Panc1 (cell line): ENCODE results near the gene PRR19. TPM values are rescaled to one million over a fixed set of nuclear protein-coding genes. Genes with fewer than 3 reads are reported as not detected.

Experiments used
- ATAC-seq: fragments of 200-7000 bp; cut with Tn5 transposase; 2 replicates; pipeline ENCODE4 v1.9.1; 2020; ENCODE audit warnings: mild to moderate bottlenecking, moderate library complexity
- BruUV-seq: library from RNA; stranded (reverse); fragments of 400-500 nt; replicated peaks from 2 replicates; lab custom pipeline; 2021; lab: Mats Ljungman, UMichigan
- CTCF ChIA-PET: fragments of 300-600 bp; sonication (Branson Sonifier 250); formaldehyde crosslinking; loops from one replicate; lab custom pipeline; 2022; ENCODE audit warnings: antibody characterized with exemption; lab: Charles Lee
- POLR2A ChIA-PET: fragments of 300-600 bp; sonication (Branson Sonifier 250); formaldehyde crosslinking; loops from one replicate; lab custom pipeline; 2022; ENCODE audit warnings: antibody characterized with exemption; lab: Charles Lee
- DNase-seq: peaks from one replicate; pipeline ENCODE4 v3.0.0-alpha.2; 2010; ENCODE audit warnings: low read depth, low spot score
- H3K27ac ChIP-seq: 2 replicates; pipeline ENCODE4 v1.5.1; 2011; ENCODE audit warnings: mild to moderate bottlenecking, low read length, inconsistent platforms
- H3K27me3 ChIP-seq: fragments of 200-500 bp; sonication (Bioruptor generic); 2 replicates; pipeline ENCODE4 v1.6.0; 2014; ENCODE audit warnings: low read length, inconsistent platforms; ENCODE audit not compliant: control insufficient read depth, insufficient read depth
- H3K36me3 ChIP-seq: fragments of 200-500 bp; sonication (Bioruptor generic); 2 replicates; pipeline ENCODE4 v1.5.1; 2014; ENCODE audit warnings: inconsistent platforms, mild to moderate bottlenecking, low read length, moderate library complexity; ENCODE audit not compliant: control insufficient read depth, insufficient read depth
- H3K4me1 ChIP-seq: 2 replicates; pipeline ENCODE4 v1.5.1; 2011; ENCODE audit warnings: inconsistent platforms, mild to moderate bottlenecking, low read length, moderate library complexity; ENCODE audit not compliant: control insufficient read depth, insufficient read depth
- H3K4me3 ChIP-seq, 2 experiments: 2 replicates each; pipeline ENCODE4 v1.5.1; 2011 to 2012; ENCODE audit warnings: low read depth in 2 of 2, low read length in 2 of 2, mild to moderate bottlenecking in 2 of 2, inconsistent platforms in 1 of 2, moderate library complexity in 1 of 2
- H3K9me3 ChIP-seq: fragments of 200-500 bp; sonication (Bioruptor generic); 2 replicates; pipeline ENCODE4 v1.5.1; 2014; ENCODE audit warnings: low read depth, mild to moderate bottlenecking, inconsistent platforms, low read length, moderate library complexity; ENCODE audit not compliant: control insufficient read depth, insufficient read depth
- CTCF ChIP-seq: fragments of 450-650 bp; IDR thresholded peaks from 2 replicates; pipeline ENCODE4 v1.5.1; 2017; ENCODE audit warnings: mild to moderate bottlenecking
- POLR2AphosphoS5 ChIP-seq: IDR thresholded peaks from 2 replicates; pipeline ENCODE4 v1.6.1; 2012; ENCODE audit warnings: mild to moderate bottlenecking, low read depth, low read length, moderate library complexity
- SIN3A ChIP-seq: IDR thresholded peaks from 2 replicates; pipeline ENCODE4 v1.6.1; 2012; ENCODE audit warnings: low read depth, mild to moderate bottlenecking, low read length, moderate library complexity, borderline replicate concordance; ENCODE audit not compliant: insufficient read depth
- TCF7L2 ChIP-seq: IDR thresholded peaks from 2 replicates; pipeline ENCODE4 v1.6.1; 2011; ENCODE audit warnings: mild to moderate bottlenecking, low read depth, low read length, inconsistent platforms
- in situ Hi-C: cut with HindIII; loops from 2 replicates; pipeline ENCODE4 v1.10.0; 2016; ENCODE audit warnings: low sequenced_read_pairs, low pct_unique_long_range_greater_than_20kb
- intact Hi-C: fragments of 100-400 bp; cut with micrococcal nuclease; formaldehyde crosslinking; loops from one replicate; pipeline ENCODE4 v1.10.0; 2022; ENCODE audit not compliant: unreplicated experiment
- total RNA-seq: library from RNA; stranded (reverse); gene quantifications from one replicate; pipeline ENCODE4 v1.2.1, GENCODE V29; 2021; ENCODE audit not compliant: unreplicated experiment
- TF ChIP-seq, protein P1 (sequence below), 2 experiments: IDR thresholded peaks; 2 replicates each; pipeline ENCODE4 v1.6.1; 2011 to 2012; ENCODE audit warnings: low read depth in 2 of 2, control low read depth in 1 of 2, low read length in 1 of 2, mild to moderate bottlenecking in 1 of 2, moderate library complexity in 1 of 2; ENCODE audit not compliant: insufficient read depth in 1 of 2

The PRR19 gene
- total RNA-seq, 1 experiment from 2014 or later = 2.1 TPM

GRCh38 chr19:42334697-42335373 lies 32.9 kb downstream of the PRR19 start:
- in situ Hi-C loops = no loop called here
- H3K9me3 ChIP-seq = no peaks in the 10 kb centered on the region
- TF ChIP-seq SIN3A (no peak), TCF7L2 (no peak), POLR2AphosphoS5 (no peak), CTCF (no peak)
- TF ChIP-seq, protein P1, sequence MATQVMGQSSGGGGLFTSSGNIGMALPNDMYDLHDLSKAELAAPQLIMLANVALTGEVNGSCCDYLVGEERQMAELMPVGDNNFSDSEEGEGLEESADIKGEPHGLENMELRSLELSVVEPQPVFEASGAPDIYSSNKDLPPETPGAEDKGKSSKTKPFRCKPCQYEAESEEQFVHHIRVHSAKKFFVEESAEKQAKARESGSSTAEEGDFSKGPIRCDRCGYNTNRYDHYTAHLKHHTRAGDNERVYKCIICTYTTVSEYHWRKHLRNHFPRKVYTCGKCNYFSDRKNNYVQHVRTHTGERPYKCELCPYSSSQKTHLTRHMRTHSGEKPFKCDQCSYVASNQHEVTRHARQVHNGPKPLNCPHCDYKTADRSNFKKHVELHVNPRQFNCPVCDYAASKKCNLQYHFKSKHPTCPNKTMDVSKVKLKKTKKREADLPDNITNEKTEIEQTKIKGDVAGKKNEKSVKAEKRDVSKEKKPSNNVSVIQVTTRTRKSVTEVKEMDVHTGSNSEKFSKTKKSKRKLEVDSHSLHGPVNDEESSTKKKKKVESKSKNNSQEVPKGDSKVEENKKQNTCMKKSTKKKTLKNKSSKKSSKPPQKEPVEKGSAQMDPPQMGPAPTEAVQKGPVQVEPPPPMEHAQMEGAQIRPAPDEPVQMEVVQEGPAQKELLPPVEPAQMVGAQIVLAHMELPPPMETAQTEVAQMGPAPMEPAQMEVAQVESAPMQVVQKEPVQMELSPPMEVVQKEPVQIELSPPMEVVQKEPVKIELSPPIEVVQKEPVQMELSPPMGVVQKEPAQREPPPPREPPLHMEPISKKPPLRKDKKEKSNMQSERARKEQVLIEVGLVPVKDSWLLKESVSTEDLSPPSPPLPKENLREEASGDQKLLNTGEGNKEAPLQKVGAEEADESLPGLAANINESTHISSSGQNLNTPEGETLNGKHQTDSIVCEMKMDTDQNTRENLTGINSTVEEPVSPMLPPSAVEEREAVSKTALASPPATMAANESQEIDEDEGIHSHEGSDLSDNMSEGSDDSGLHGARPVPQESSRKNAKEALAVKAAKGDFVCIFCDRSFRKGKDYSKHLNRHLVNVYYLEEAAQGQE (IDR thresholded peaks at IDR 0.05; ENCODE audit: insufficient read depth in 1 of 2, low read depth in 2 of 2, low read length in 1 of 2) = no peak
- no peak overlapping the region for H3K27ac ChIP-seq
- ChIA-PET CTCF (no interaction called here), POLR2A (no interaction called here)
- no peak for ATAC-seq
- H3K4me3 ChIP-seq = no peak overlapping the region
- no TSS peak for BruUV-seq
- no peaks in the 10 kb centered on the region for H3K4me1 ChIP-seq
- no peaks in the 10 kb centered on the region for H3K27me3 ChIP-seq
- intact Hi-C loops = no loop called here
- DNase-seq = no peak
- H3K36me3 ChIP-seq = no peaks in the 10 kb centered on the region

- Histone ChIP-seq H3K4me3 (no peak overlapping the region), H3K36me3 (no peaks in the 10 kb centered on the region), H3K27ac (no peak overlapping the region), H3K9me3 (no peaks in the 10 kb centered on the region), H3K27me3 (no peaks in the 10 kb centered on the region), H3K4me1 (no peaks in the 10 kb centered on the region)
- intact Hi-C loops = no loop called here
- TF ChIP-seq, protein P1 (IDR thresholded peaks at IDR 0.05; ENCODE audit: insufficient read depth in 1 of 2, low read depth in 2 of 2, low read length in 1 of 2) = no peak
- TF ChIP-seq POLR2AphosphoS5 (no peak), TCF7L2 (no peak), CTCF (no peak), SIN3A (no peak)
- no TSS peak for BruUV-seq
- ChIA-PET POLR2A (no interaction called here), CTCF (no interaction called here)
- no peak for ATAC-seq
- in situ Hi-C loops = no loop called here
- no peak for DNase-seq
Measured at GRCh38 chr19:42335374-42335936, 33.5 kb downstream of the PRR19 start.
